PFSK-1 (cell line): ENCODE results near the gene DDC.

Experiments used
- POLR2AphosphoS5 ChIP-seq: IDR thresholded peaks from 2 replicates; pipeline ENCODE4 v1.6.1; 2012; ENCODE audit warnings: low read depth, mild to moderate bottlenecking, control low read depth, low read length, moderate library complexity
- SIN3A ChIP-seq: IDR thresholded peaks from 2 replicates; pipeline ENCODE4 v1.6.1; 2012; ENCODE audit warnings: mild to moderate bottlenecking, low read length, moderate library complexity, borderline replicate concordance; ENCODE audit not compliant: insufficient read depth

DNA sequence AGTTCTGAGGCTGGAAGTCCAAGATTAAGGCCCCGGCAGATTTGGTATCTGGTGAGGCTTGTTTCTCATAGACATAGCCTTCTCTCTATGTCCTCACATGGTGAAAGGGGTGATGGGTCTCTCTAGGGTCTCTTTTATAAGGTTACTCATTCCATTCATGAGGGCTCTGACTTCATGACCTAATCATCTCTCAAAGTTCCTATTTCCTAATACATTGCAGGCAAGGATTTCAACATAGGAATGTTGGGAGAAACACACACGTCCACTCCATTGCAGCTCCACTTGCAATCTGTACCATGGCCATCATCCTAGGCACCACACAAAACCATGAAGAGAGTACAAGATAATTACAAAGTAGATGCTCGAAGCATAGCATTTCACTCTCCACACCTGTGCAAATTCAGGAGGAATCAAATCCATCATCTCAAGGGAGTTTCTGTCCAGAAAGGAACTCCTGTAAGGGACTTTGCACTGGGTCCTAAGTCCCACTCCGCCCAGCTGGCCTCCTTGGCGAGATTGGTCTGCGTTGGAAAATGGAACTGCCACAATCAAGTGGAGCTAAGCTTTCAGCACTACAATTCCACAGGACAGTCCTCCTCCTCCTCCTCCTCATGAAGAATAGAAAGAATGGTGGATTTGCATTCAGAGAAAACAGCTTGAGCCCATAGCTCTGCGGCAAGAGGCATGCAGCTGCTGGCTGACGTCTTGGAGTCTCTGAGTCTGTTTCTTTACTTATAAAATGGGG, 8.8 kb downstream of the DDC start:
- TF ChIP-seq POLR2AphosphoS5 (no peak), SIN3A (no peak)
